ENCODE data around the gene ARAP3.

Gene ARAP3

GRCh38 chr5:141694479-141694878 lies 12.4 kb upstream of the ARAP3 start:
- H3K27ac ChIP-seq (ENCODE audit: low read depth, low read length): no peak overlapping the region
- H3K27me3 ChIP-seq (ENCODE audit: control insufficient read depth, insufficient read depth, low read length): peaks cover 5% of the 10 kb centered on the region
- no peak overlapping the region for H3K9ac ChIP-seq (ENCODE audit: low read length)

GRCh38 chr5:141692919-141693725 lies 11.1 kb upstream of the ARAP3 start:
- no peaks in the 10 kb centered on the region for H3K36me3 ChIP-seq (ENCODE audit: control insufficient read depth, insufficient read depth, low read length)
- no peak overlapping the region for H3K9ac ChIP-seq (ENCODE audit: low read length)
- H3K4me1 ChIP-seq (ENCODE audit: control insufficient read depth, insufficient read depth, low read length): no peaks in the 10 kb centered on the region
- H3K27ac ChIP-seq (ENCODE audit: low read depth, low read length): no peak overlapping the region
- no peak overlapping the region for H3K4me3 ChIP-seq (ENCODE audit: low read length)
- H3K27me3 ChIP-seq (ENCODE audit: control insufficient read depth, insufficient read depth, low read length): peaks cover 2% of the 10 kb centered on the region

More at GRCh38 chr5:141694479-141694878, 12.4 kb upstream of the ARAP3 start:
- no peaks in the 10 kb centered on the region for H3K36me3 ChIP-seq (ENCODE audit: control insufficient read depth, insufficient read depth, low read length)
- no peak overlapping the region for H3K4me3 ChIP-seq (ENCODE audit: low read length)
- H3K4me1 ChIP-seq (ENCODE audit: control insufficient read depth, insufficient read depth, low read length): no peaks in the 10 kb centered on the region

DNA sequence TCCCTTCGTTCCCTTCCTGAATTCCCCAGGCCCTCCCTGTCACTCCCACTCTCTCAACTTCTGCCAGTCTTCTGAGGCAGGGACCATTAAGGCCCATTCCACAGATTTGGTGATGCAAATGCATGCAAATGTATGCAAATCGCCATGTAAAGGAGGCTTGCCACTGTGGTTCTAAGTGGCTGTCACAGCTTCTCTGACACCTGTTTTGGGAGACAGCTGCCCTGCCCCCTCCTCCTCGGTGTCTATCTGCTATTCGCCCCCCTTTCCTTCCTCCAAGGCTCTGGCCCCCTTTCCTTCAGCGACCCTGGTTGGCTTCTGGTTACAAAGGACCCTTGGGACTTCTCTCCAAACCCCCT lies 10.5 kb upstream of the ARAP3 start:
- Histone ChIP-seq H3K4me1 (ENCODE audit: control insufficient read depth, insufficient read depth, low read length) (no peaks in the 10 kb centered on the region), H3K27me3 (ENCODE audit: control insufficient read depth, insufficient read depth, low read length) (peaks cover 2% of the 10 kb centered on the region), H3K36me3 (ENCODE audit: control insufficient read depth, insufficient read depth, low read length) (no peaks in the 10 kb centered on the region), H3K4me3 (ENCODE audit: low read length) (peak overlapping the region; percentile 56), H3K27ac (ENCODE audit: low read depth, low read length) (no peak overlapping the region), H3K9ac (ENCODE audit: low read length) (no peak overlapping the region)

- Histone ChIP-seq H3K4me3 (ENCODE audit: low read length) (peak overlapping the region; percentile 56), H3K9ac (ENCODE audit: low read length) (no peak overlapping the region), H3K4me1 (ENCODE audit: control insufficient read depth, insufficient read depth, low read length) (no peaks in the 10 kb centered on the region), H3K27ac (ENCODE audit: low read depth, low read length) (no peak overlapping the region), H3K36me3 (ENCODE audit: control insufficient read depth, insufficient read depth, low read length) (no peaks in the 10 kb centered on the region), H3K27me3 (ENCODE audit: control insufficient read depth, insufficient read depth, low read length) (peaks cover 2% of the 10 kb centered on the region)
These were observed 10.0 kb upstream of the ARAP3 start for GRCh38 chr5:141691867-141692532.

DNA sequence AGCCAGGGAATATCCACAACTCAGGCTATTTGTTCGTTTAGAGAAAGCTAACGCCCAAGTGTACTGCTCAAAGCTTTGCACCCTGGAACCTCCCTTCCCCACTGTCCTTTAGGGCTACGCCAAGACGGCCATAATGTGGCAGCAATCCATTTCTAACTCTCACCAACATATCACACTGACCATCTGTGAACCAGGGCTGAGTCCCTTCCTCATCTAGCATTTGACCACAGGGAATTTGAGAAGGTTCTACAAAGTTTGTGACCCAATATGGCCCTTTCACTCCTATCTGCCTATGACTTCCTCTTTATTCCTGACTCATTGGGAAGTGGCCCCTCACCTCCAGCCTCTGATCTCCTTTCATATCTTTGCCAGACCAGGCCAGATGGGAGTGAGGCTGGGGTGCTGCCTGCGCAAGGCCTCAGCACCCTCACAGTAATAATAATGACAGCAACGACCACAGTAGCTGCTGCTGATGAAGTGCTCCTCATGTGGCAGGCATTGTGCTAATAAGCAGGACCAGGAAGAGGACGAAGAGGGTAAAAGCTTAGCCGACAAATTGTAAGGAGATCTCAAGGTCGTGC lies 9.3 kb upstream of the ARAP3 start:
- no peaks in the 10 kb centered on the region for H3K4me1 ChIP-seq (ENCODE audit: control insufficient read depth, insufficient read depth, low read length)
- no peak overlapping the region for H3K4me3 ChIP-seq (ENCODE audit: low read length)
- H3K9ac ChIP-seq (ENCODE audit: low read length): no peak overlapping the region
- H3K27ac ChIP-seq (ENCODE audit: low read depth, low read length): no peak overlapping the region
- H3K36me3 ChIP-seq (ENCODE audit: control insufficient read depth, insufficient read depth, low read length): no peaks in the 10 kb centered on the region
- peaks cover 2% of the 10 kb centered on the region for H3K27me3 ChIP-seq (ENCODE audit: control insufficient read depth, insufficient read depth, low read length)

DNA sequence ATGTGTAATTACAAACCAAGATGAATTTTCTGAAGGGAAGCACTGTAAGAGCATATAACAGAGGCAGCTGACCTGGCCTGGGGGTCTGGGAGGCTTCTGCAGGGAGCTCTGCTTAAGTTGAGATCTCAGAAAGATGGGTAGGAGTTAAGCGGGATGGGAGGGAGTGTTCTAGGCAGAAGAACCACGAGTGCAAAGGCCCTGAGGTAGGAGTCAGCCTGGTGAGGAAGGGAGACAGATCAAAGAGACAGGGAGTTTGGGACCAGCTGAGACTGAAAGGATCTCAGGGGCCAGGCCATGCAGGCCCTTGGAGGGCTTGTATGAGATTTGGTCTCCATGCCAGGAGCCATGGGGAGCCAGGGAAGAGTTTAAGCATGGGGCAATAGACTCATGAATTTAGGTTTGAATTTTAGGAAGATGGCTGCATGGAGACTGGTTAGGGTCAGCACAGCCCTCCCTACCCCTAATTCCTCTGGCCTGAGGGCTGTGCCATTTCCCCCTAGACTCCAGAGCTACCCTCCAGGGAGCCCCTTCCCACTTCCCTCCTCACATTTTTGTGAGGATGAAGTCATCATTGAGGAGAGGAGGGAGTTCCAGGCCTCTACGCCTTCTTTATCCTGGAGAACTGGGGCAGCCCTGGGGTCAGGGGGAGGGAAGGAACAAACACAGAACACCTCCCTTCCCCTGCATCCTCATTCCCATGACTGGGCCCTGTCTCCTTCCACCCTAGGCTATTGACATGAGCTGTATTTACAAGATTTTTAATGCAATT lies 4.8 kb upstream of the ARAP3 start:
- Histone ChIP-seq H3K4me3 (ENCODE audit: low read length) (no peak overlapping the region), H3K36me3 (ENCODE audit: control insufficient read depth, insufficient read depth, low read length) (no peaks in the 10 kb centered on the region), H3K9ac (ENCODE audit: low read length) (no peak overlapping the region), H3K27me3 (ENCODE audit: control insufficient read depth, insufficient read depth, low read length) (peaks cover 2% of the 10 kb centered on the region), H3K4me1 (ENCODE audit: control insufficient read depth, insufficient read depth, low read length) (no peaks in the 10 kb centered on the region), H3K27ac (ENCODE audit: low read depth, low read length) (no peak overlapping the region)

GRCh38 chr5:141685591-141685990 lies 3.6 kb upstream of the ARAP3 start:
- H3K27ac ChIP-seq (ENCODE audit: low read depth, low read length): no peak overlapping the region
- H3K27me3 ChIP-seq (ENCODE audit: control insufficient read depth, insufficient read depth, low read length): no peaks in the 10 kb centered on the region
- no peaks in the 10 kb centered on the region for H3K36me3 ChIP-seq (ENCODE audit: control insufficient read depth, insufficient read depth, low read length)
- H3K9ac ChIP-seq (ENCODE audit: low read length): no peak overlapping the region
- H3K4me1 ChIP-seq (ENCODE audit: control insufficient read depth, insufficient read depth, low read length): peaks cover 3% of the 10 kb centered on the region
- no peak overlapping the region for H3K4me3 ChIP-seq (ENCODE audit: low read length)

DNA sequence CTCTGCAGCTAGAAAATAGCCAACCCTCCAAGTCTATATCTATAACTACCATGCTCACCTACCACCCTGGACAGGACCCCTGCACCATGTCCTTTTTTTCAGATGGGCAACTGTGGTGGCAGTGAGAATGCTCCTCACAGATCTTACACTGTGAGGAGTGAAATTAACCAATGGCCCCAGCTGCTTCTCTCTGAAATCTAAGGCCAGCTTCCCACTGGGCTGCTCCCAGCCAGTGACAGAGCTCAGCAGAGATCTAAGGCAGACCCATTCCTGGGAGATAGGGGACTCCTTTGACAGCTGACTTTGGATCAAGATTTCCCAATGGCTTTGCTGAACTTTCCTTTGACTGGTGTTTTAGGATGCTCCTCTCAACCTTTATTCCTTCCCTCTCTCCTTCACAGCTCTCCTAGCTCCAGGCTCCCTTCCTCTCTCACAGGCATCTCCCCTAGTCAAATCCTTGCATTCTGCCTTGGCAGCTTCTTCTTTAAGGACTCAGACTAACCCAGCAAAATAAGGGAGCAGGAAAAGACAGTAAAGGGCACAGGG lies 1.6 kb upstream of the ARAP3 start:
- H3K4me3 ChIP-seq (ENCODE audit: low read length): no peak overlapping the region
- H3K27ac ChIP-seq (ENCODE audit: low read depth, low read length): no peak overlapping the region
- H3K27me3 ChIP-seq (ENCODE audit: control insufficient read depth, insufficient read depth, low read length): no peaks in the 10 kb centered on the region
- H3K36me3 ChIP-seq (ENCODE audit: control insufficient read depth, insufficient read depth, low read length): no peaks in the 10 kb centered on the region
- peaks cover 3% of the 10 kb centered on the region for H3K4me1 ChIP-seq (ENCODE audit: control insufficient read depth, insufficient read depth, low read length)
- H3K9ac ChIP-seq (ENCODE audit: low read length): no peak overlapping the region

DNA sequence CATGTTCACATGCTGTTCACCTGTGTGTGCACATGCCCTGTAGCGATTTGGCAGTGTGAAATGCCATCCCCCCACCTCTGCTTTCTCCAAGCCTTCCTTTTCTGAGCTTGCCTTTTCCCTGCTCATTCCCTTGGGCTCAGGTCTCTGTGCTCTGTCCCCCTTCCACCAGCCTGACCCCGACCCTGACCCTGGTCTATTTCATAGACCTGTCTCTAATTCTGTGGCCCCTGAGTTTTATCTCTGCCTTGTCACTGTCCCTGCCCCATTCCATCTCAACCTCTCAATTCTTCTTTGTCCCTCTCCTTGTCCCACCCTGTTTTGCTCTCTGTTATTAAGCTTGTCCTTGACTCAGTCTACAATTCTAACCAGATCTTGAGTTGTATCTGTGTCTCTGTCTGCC lies 735 bp downstream of the ARAP3 start:
- Histone ChIP-seq H3K4me1 (ENCODE audit: control insufficient read depth, insufficient read depth, low read length) (peaks cover 3% of the 10 kb centered on the region), H3K36me3 (ENCODE audit: control insufficient read depth, insufficient read depth, low read length) (no peaks in the 10 kb centered on the region), H3K27me3 (ENCODE audit: control insufficient read depth, insufficient read depth, low read length) (no peaks in the 10 kb centered on the region), H3K27ac (ENCODE audit: low read depth, low read length) (peak overlapping the region; percentile 53), H3K9ac (ENCODE audit: low read length) (peak overlapping the region; percentile 17), H3K4me3 (ENCODE audit: low read length) (peak overlapping the region; percentile 53)

GRCh38 chr5:141680751-141681201 lies 1.3 kb downstream of the ARAP3 start:
- no peaks in the 10 kb centered on the region for H3K27me3 ChIP-seq (ENCODE audit: control insufficient read depth, insufficient read depth, low read length)
- no peak overlapping the region for H3K9ac ChIP-seq (ENCODE audit: low read length)
- no peaks in the 10 kb centered on the region for H3K36me3 ChIP-seq (ENCODE audit: control insufficient read depth, insufficient read depth, low read length)
- peaks cover 3% of the 10 kb centered on the region for H3K4me1 ChIP-seq (ENCODE audit: control insufficient read depth, insufficient read depth, low read length)
- H3K4me3 ChIP-seq (ENCODE audit: low read length): peak overlapping the region; percentile 53
- H3K27ac ChIP-seq (ENCODE audit: low read depth, low read length): no peak overlapping the region

DNA sequence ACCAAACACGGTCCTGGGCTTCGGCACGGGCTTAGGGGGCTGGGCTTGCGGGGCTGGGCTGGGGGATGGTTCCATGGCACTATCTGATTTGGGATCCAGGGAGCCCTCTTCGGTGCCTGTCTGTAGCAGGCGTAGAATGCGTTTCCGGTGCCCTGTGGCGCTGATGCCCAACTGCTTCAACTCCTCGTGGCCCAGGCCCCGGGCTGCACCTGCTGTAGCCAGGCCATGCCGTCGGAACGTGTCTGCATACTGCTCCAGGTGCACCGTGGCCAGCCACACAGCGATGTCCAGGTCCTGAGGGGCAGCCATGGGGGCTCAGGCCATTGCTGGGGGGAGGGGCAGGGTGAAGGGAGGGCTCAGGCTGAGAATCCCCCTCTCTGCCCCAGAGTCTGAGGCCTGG lies 1.9 kb downstream of the ARAP3 start:
- H3K4me3 ChIP-seq (ENCODE audit: low read length): no peak overlapping the region
- H3K27me3 ChIP-seq (ENCODE audit: control insufficient read depth, insufficient read depth, low read length): no peaks in the 10 kb centered on the region
- peaks cover 3% of the 10 kb centered on the region for H3K4me1 ChIP-seq (ENCODE audit: control insufficient read depth, insufficient read depth, low read length)
- H3K9ac ChIP-seq (ENCODE audit: low read length): no peak overlapping the region
- H3K27ac ChIP-seq (ENCODE audit: low read depth, low read length): no peak overlapping the region
- H3K36me3 ChIP-seq (ENCODE audit: control insufficient read depth, insufficient read depth, low read length): no peaks in the 10 kb centered on the region

DNA sequence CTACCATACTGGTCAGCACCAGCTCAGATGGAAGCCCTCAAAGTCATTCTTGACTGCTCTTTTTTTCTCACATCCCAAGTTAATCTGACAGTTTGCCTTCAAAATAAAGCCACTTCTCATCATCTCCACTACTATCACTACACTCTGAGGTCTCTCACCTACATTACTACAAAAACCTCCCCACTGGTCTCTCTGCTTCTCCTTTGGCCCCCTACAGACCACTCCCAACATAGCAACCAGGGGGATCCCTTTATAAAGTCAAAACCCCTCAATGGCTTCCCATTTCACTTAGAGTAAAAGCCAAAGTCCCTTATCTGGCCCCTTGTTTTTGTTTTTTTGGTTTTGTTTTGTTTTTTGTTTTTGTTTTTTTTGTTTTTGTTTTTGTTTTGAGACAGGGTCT lies 4.6 kb downstream of the ARAP3 start:
- Histone ChIP-seq H3K4me1 (ENCODE audit: control insufficient read depth, insufficient read depth, low read length) (peaks cover 3% of the 10 kb centered on the region), H3K27ac (ENCODE audit: low read depth, low read length) (no peak overlapping the region), H3K4me3 (ENCODE audit: low read length) (no peak overlapping the region), H3K27me3 (ENCODE audit: control insufficient read depth, insufficient read depth, low read length) (no peaks in the 10 kb centered on the region), H3K36me3 (ENCODE audit: control insufficient read depth, insufficient read depth, low read length) (no peaks in the 10 kb centered on the region), H3K9ac (ENCODE audit: low read length) (no peak overlapping the region)

All from rectal smooth muscle tissue (tissue), 1 donor.